SU-DHL-6 (cell line): ENCODE measurements around the gene TMEM120B.

ENCODE experiments used
- H2AFZ ChIP-seq: fragments of 200-600 bp; sonication (generic); 2 replicates; pipeline ENCODE4 v1.6.1; 2014; ENCODE audit warnings: low read depth, mild to moderate bottlenecking, moderate library complexity, mixed read lengths, antibody characterized with exemption, low read length; ENCODE audit not compliant: severe bottlenecking
- H3F3A ChIP-seq: fragments of 200-600 bp; shearing (Covaris generic); 2 replicates; pipeline ENCODE4 v1.6.0; 2016; ENCODE audit warnings: antibody characterized with exemption, mild to moderate bottlenecking; ENCODE audit not compliant: insufficient read depth
- H3K27ac ChIP-seq: fragments of 200-600 bp; sonication (generic); 2 replicates; pipeline ENCODE4 v1.5.1; 2016; ENCODE audit warnings: low read depth, mild to moderate bottlenecking, low read length, moderate library complexity, mixed read lengths
- H3K27me3 ChIP-seq: fragments of 200-600 bp; sonication (generic), shearing (Covaris generic); 2 replicates; pipeline ENCODE4 v1.6.0; 2014; ENCODE audit warnings: mild to moderate bottlenecking, low read length
- H3K36me3 ChIP-seq: fragments of 200-600 bp; sonication (generic); 2 replicates; pipeline ENCODE4 v1.6.1; 2014; ENCODE audit warnings: mild to moderate bottlenecking, low read length, mixed read lengths
- H3K4me2 ChIP-seq: fragments of 300-600, 200-600 bp; shearing (Covaris generic), sonication (generic); 2 replicates; pipeline ENCODE4 v1.6.0; 2014; ENCODE audit warnings: low read length, low read depth, mild to moderate bottlenecking; ENCODE audit not compliant: poor library complexity, severe bottlenecking
- H3K4me3 ChIP-seq: fragments of 200-600 bp; sonication (generic); 2 replicates; pipeline ENCODE4 v1.5.1; 2014; ENCODE audit warnings: antibody characterized with exemption, low read length, mild to moderate bottlenecking, mixed read lengths; ENCODE audit not compliant: insufficient read depth, poor library complexity, severe bottlenecking
- H3K79me2 ChIP-seq: fragments of 200-600 bp; sonication (generic); 2 replicates; pipeline ENCODE4 v1.6.1; 2014; ENCODE audit warnings: mild to moderate bottlenecking, low read length, moderate library complexity; ENCODE audit not compliant: insufficient read depth
- H3K9ac ChIP-seq: fragments of 200-600 bp; sonication (generic); 2 replicates; pipeline ENCODE4 v1.7.0; 2014; ENCODE audit warnings: mild to moderate bottlenecking, low read length
- H3K9me2 ChIP-seq: fragments of 200-600 bp; sonication (generic); replicated peaks from 2 replicates; pipeline ENCODE4 v1.6.1; 2014; ENCODE audit warnings: low read length; ENCODE audit not compliant: insufficient read depth
- H3K9me3 ChIP-seq: fragments of 200-600 bp; sonication (generic); 2 replicates; pipeline ENCODE4 v1.6.1; 2014; ENCODE audit warnings: low read length, mixed read lengths; ENCODE audit not compliant: insufficient read depth
- H4K20me1 ChIP-seq: fragments of 200-600 bp; sonication (generic); 2 replicates; pipeline ENCODE4 v1.6.1; 2014; ENCODE audit warnings: low read depth, mild to moderate bottlenecking, antibody characterized with exemption, low read length, moderate library complexity, mixed read lengths
- CTCF ChIP-seq: fragments of 200-600 bp; sonication (generic); IDR thresholded peaks from one replicate; pipeline ENCODE4 v1.5.1; 2017; ENCODE audit warnings: antibody characterized with exemption, mild to moderate bottlenecking, low read length, moderate library complexity; ENCODE audit not compliant: insufficient read depth, poor library complexity, severe bottlenecking
- EZH2phosphoT487 ChIP-seq: fragments of 200-600 bp; sonication (generic), shearing (Covaris generic); conservative IDR thresholded peaks from 2 replicates; pipeline ENCODE4 v1.6.1; 2018; ENCODE audit warnings: mild to moderate bottlenecking, antibody characterized with exemption, low read length, moderate library complexity, mixed read lengths

Gene TMEM120B

GRCh38 chr12:121809712-121810116 lies 97.2 kb downstream of the TMEM120B start:
- TF ChIP-seq CTCF (no peak), EZH2phosphoT487 (no peak)
- Histone ChIP-seq H3K36me3 (no peaks in the 10 kb centered on the region), H3K27ac (no peak overlapping the region), H3K4me2 (no peak overlapping the region), H3K9ac (no peak overlapping the region), H3K9me3 (no peaks in the 10 kb centered on the region), H3K4me3 (no peak overlapping the region), H2AFZ (no peak overlapping the region), H3K27me3 (no peaks in the 10 kb centered on the region), H4K20me1 (no peaks in the 10 kb centered on the region), H3F3A (peaks cover 17% of the 10 kb centered on the region), H3K9me2 (no peaks in the 10 kb centered on the region), H3K79me2 (peaks cover 54% of the 10 kb centered on the region)

DNA sequence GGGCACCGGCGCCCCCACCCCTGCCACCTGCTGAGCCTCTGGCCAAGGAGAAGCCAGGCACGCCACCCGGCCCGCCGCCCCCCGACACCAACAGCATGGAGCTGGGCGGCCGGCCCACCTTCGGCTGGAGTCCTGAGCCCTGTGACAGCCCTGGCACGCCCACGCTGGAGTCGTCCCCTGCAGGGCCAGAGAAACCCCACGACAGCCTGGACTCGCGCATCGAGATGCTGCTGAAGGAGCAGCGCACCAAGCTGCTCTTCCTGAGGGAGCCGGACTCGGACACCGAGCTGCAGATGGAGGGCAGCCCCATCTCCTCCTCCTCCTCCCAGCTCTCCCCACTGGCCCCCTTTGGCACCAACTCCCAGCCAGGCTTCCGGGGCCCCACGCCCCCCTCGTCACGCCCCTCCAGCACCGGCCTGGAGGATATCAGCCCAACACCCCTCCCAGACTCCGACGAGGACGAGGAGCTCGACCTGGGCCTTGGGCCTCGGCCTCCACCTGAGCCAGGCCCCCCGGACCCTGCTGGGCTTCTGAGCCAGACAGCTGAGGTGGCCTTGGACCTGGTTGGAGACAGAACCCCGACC lies 97.8 kb downstream of the TMEM120B start:
- Histone ChIP-seq H3K4me2 (no peak overlapping the region), H2AFZ (no peak overlapping the region), H3K9ac (no peak overlapping the region), H3K36me3 (no peaks in the 10 kb centered on the region), H3K79me2 (peaks cover 47% of the 10 kb centered on the region), H3K4me3 (no peak overlapping the region), H4K20me1 (no peaks in the 10 kb centered on the region), H3F3A (peaks cover 17% of the 10 kb centered on the region), H3K27ac (no peak overlapping the region), H3K9me2 (no peaks in the 10 kb centered on the region), H3K27me3 (no peaks in the 10 kb centered on the region), H3K9me3 (no peaks in the 10 kb centered on the region)
- no peak for TF ChIP-seq EZH2phosphoT487
- TF ChIP-seq CTCF: no peak

- TF ChIP-seq CTCF: no peak
- no peak for TF ChIP-seq EZH2phosphoT487
- Histone ChIP-seq H3K27me3 (no peaks in the 10 kb centered on the region), H3K79me2 (peaks cover 42% of the 10 kb centered on the region), H3K27ac (peak overlapping the region; percentile 74), H4K20me1 (no peaks in the 10 kb centered on the region), H3K9me3 (no peaks in the 10 kb centered on the region), H3K4me2 (peak overlapping the region; percentile 91), H3K36me3 (no peaks in the 10 kb centered on the region), H3K9me2 (no peaks in the 10 kb centered on the region), H3K9ac (peak overlapping the region; percentile 73), H3K4me3 (peak overlapping the region; percentile 80), H3F3A (peaks cover 17% of the 10 kb centered on the region), H2AFZ (no peak overlapping the region)
These were observed 98.4 kb downstream of the TMEM120B start for GRCh38 chr12:121810833-121811433.
